GM12878 (cell line): ENCODE results near the gene LIN7A. TPM values are rescaled to one million over a fixed set of nuclear protein-coding genes. Genes with fewer than 3 reads are reported as not detected.

Experiments used
- ATAC-seq: fragments of 200-7000 bp; cut with Tn5 transposase; 3 replicates; pipeline ENCODE4 v1.9.1; 2020; ENCODE audit warnings: mild to moderate bottlenecking, moderate library complexity
- BruUV-seq: library from RNA; stranded (reverse); fragments of 400-500 nt; replicated peaks from 2 replicates; lab custom pipeline; 2021; lab: Mats Ljungman, UMichigan
- CTCF ChIA-PET: fragments of 300-600 bp; sonication (Branson Sonifier 250); formaldehyde crosslinking; extraction: SDS; loops from one replicate; lab custom pipeline; 2021; ENCODE audit warnings: inconsistent platforms; lab: Yijun Ruan, JAX
- POLR2A ChIA-PET: fragments of 350-600 bp; formaldehyde crosslinking; extraction: SDS; loops from one replicate; lab custom pipeline; 2021; ENCODE audit warnings: inconsistent platforms; lab: Charles Lee
- RAD21 ChIA-PET: fragments of 300-600 bp; sonication (Branson Sonifier 250); formaldehyde crosslinking; loops from one replicate; lab custom pipeline; 2023; ENCODE audit warnings: antibody characterized with exemption; ENCODE audit not compliant: unreplicated experiment; lab: Charles Lee
- SMC1A ChIA-PET: fragments of 300-600 bp; sonication (Branson Sonifier 250); formaldehyde crosslinking; loops from one replicate; lab custom pipeline; 2023; ENCODE audit not compliant: unreplicated experiment, uncharacterized antibody; lab: Charles Lee
- DNase-seq: peaks from one replicate; pipeline ENCODE4 v3.0.0-alpha.2; 2011; ENCODE audit warnings: low read depth, low spot score
- FAIRE-seq: peaks from 3 replicates; lab custom pipeline; 2011; peaks lifted over from hg19 to GRCh38; lab: Jason Lieb, UNC
- H2AFZ ChIP-seq: 2 replicates; pipeline ENCODE4 v1.6.0; 2011; ENCODE audit warnings: low read depth, low read length, control low read depth; ENCODE audit not compliant: control insufficient read depth
- H3K27ac ChIP-seq: 2 replicates; pipeline ENCODE4 v1.5.1; 2011; ENCODE audit warnings: control low read depth; ENCODE audit not compliant: control insufficient read depth, insufficient read depth
- H3K27me3 ChIP-seq, 2 experiments: replicated peaks in 1 of 2; 2 replicates each; pipeline versions ENCODE4 v1.6.0 to v1.6.1; 2011; ENCODE audit warnings: low read length in 1 of 2; ENCODE audit not compliant: control insufficient read depth in 2 of 2, insufficient read depth in 2 of 2
- H3K36me3 ChIP-seq, 2 experiments: 2 replicates each; pipeline ENCODE4 v1.5.1; 2011; ENCODE audit warnings: low read length in 1 of 2; ENCODE audit not compliant: control insufficient read depth in 2 of 2, insufficient read depth in 2 of 2
- H3K4me1 ChIP-seq: 2 replicates; pipeline ENCODE4 v1.6.1; 2011; ENCODE audit warnings: mild to moderate bottlenecking, low read length, moderate library complexity, mixed read lengths; ENCODE audit not compliant: control insufficient read depth, insufficient read depth
- H3K4me2 ChIP-seq: 2 replicates; pipeline ENCODE4 v1.6.0; 2011; ENCODE audit warnings: control low read depth; ENCODE audit not compliant: control insufficient read depth, insufficient read depth
- H3K4me3 ChIP-seq: fragments of 200-600 bp; sonication (generic); 2 replicates; pipeline ENCODE4 v1.5.1; 2016
- H3K79me2 ChIP-seq: 2 replicates; pipeline ENCODE4 v1.6.0; 2011; ENCODE audit warnings: low read length; ENCODE audit not compliant: control insufficient read depth, insufficient read depth
- H3K9ac ChIP-seq: 2 replicates; pipeline ENCODE4 v1.8.0; 2011; ENCODE audit warnings: low read length, control low read depth, mixed read lengths; ENCODE audit not compliant: control insufficient read depth, insufficient read depth
- H3K9me3 ChIP-seq: replicated peaks from 3 replicates; pipeline ENCODE4 v1.5.1; 2011; ENCODE audit warnings: mild to moderate bottlenecking, low read length; ENCODE audit not compliant: control insufficient read depth, insufficient read depth
- H4K20me1 ChIP-seq: 2 replicates; pipeline ENCODE4 v1.6.0; 2011; ENCODE audit not compliant: control insufficient read depth, insufficient read depth
- CBX5 ChIP-seq: sonication (generic); IDR thresholded peaks from 2 replicates; pipeline ENCODE4 v1.6.1; 2016; ENCODE audit warnings: low read depth, moderate library complexity, mild to moderate bottlenecking, inconsistent platforms
- CREM ChIP-seq: IDR thresholded peaks from 2 replicates; pipeline ENCODE4 v1.6.1; 2014; ENCODE audit warnings: antibody characterized with exemption, low read depth
- EED ChIP-seq: sonication (generic); IDR thresholded peaks from 2 replicates; pipeline ENCODE4 v1.6.1; 2016; ENCODE audit warnings: antibody characterized with exemption, low read depth
- HDAC2 ChIP-seq: fragments of 200-600 bp; sonication (generic); IDR thresholded peaks from 2 replicates; pipeline ENCODE4 v1.6.1; 2017
- NFIC ChIP-seq: IDR thresholded peaks from 2 replicates; pipeline ENCODE4 v1.6.1; 2012; ENCODE audit warnings: low read depth, mild to moderate bottlenecking, inconsistent platforms, low read length, moderate library complexity
- NR2C2 ChIP-seq: IDR thresholded peaks from 2 replicates; pipeline ENCODE4 v1.6.1; 2011; ENCODE audit warnings: borderline replicate concordance, low read depth; ENCODE audit not compliant: control insufficient read depth, insufficient read length
- SUZ12 ChIP-seq: fragments of 200-600 bp; sonication (generic); IDR thresholded peaks from one replicate; pipeline ENCODE4 v1.6.1; 2018; ENCODE audit warnings: antibody characterized with exemption, mild to moderate bottlenecking; ENCODE audit not compliant: unreplicated experiment
- TCF12 ChIP-seq: IDR thresholded peaks from 2 replicates; pipeline ENCODE4 v1.6.1; 2011; ENCODE audit warnings: low read depth, mild to moderate bottlenecking, low read length
- TCF3 ChIP-seq: IDR thresholded peaks from 2 replicates; pipeline ENCODE4 v1.6.1; 2012; ENCODE audit warnings: low read depth, mild to moderate bottlenecking, low read length, borderline replicate concordance; ENCODE audit not compliant: insufficient read depth
- WGBS: methylation state at CpG from one replicate; pipeline ENCODE4 v1.1.6; 2016; ENCODE audit warnings: low lambda C conversion rate; ENCODE audit not compliant: insufficient replicate concordance, insufficient coverage; ENCODE audit errors: missing lambda C conversion rate; 5-methylcytosine and 5-hydroxymethylcytosine counted together
- in situ Hi-C: fragments of 300-500 bp; cut with MboI; formaldehyde crosslinking; loops from 9 replicates; pipeline ENCODE4 v1.14.3; 2018; ENCODE audit warnings: mixed read lengths
- intact Hi-C: fragments of 100-400 bp; cut with micrococcal nuclease; formaldehyde crosslinking; loops from one replicate; pipeline ENCODE4 v1.14.2; 2022; ENCODE audit not compliant: unreplicated experiment
- polyA plus RNA-seq, 11 experiments: library from polyadenylated mRNA; depleted of rRNA in 4 of 11; unstranded in 6 of 11; stranded (reverse) in 5 of 11; fragments of >200 nt; fragmentation: Nextera tagmentation in 4 of 11; fragmentation: Illumina TruSeq in 1 of 11; extraction: Ambion mirVana in 4 of 11; extraction: Trizol in 1 of 11; gene quantifications; 1 replicate in 1 of 11; 2 replicates in 10 of 11; pipeline versions ENCODE4 v1.2.1 to v1.2.3, GENCODE V29; 2011 to 2016; ENCODE audit warnings: inconsistent platforms in 2 of 11, missing spikeins in 2 of 11, low read depth in 1 of 11
- total RNA-seq, 4 experiments: library from RNA; depleted of rRNA in 3 of 4; stranded (reverse); fragments of >200 nt in 3 of 4; fragmentation: Illumina TruSeq in 1 of 4; extraction: Trizol in 1 of 4; gene quantifications; 2 replicates each; pipeline versions ENCODE4 v1.2.1 to v1.2.3, GENCODE V29; 2013 to 2021
- TF ChIP-seq, protein P1 (sequence below): fragments of 450-650 bp; IDR thresholded peaks from 2 replicates; pipeline ENCODE4 v1.6.1; 2017; ENCODE audit warnings: mild to moderate bottlenecking, low read depth, inconsistent platforms; ENCODE audit not compliant: poor library complexity, severe bottlenecking
- TF ChIP-seq, protein P2 (sequence below): fragments of 150-350 bp; IDR thresholded peaks from 2 replicates; pipeline ENCODE4 v1.6.1; 2014; ENCODE audit warnings: mild to moderate bottlenecking, low read depth, low read length

The LIN7A gene
- total and polyA plus RNA-seq, 10 of the 15 experiments (the other 5 are each of a cell fraction or from before 2014, with no cell fraction given) = 0.04 to 0.93 (median 0.35) TPM; not detected in 1

DNA sequence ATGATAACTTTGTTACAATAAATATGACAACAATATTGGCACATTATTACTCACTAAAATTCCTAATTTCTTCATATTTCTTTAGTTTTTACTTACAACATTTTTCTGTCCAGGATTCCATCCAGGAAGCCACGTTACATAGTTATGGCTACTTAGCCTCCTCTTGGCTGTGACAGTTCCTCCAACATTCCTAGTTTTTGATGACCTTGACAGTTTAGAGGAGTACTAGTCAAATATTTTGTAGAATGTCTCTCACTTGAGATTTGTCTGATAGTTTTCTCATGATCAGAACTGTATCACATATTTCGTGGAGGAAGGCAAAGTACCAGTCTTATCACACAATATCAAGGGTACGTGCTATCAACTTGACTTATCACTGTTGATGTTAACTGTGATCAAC, 29.8 kb upstream of the LIN7A start (continued):
- TF ChIP-seq, protein P1, sequence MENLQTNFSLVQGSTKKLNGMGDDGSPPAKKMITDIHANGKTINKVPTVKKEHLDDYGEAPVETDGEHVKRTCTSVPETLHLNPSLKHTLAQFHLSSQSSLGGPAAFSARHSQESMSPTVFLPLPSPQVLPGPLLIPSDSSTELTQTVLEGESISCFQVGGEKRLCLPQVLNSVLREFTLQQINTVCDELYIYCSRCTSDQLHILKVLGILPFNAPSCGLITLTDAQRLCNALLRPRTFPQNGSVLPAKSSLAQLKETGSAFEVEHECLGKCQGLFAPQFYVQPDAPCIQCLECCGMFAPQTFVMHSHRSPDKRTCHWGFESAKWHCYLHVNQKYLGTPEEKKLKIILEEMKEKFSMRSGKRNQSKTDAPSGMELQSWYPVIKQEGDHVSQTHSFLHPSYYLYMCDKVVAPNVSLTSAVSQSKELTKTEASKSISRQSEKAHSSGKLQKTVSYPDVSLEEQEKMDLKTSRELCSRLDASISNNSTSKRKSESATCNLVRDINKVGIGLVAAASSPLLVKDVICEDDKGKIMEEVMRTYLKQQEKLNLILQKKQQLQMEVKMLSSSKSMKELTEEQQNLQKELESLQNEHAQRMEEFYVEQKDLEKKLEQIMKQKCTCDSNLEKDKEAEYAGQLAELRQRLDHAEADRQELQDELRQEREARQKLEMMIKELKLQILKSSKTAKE = no peak
- TF ChIP-seq EED = no peak
- TF ChIP-seq, all 136 proteins: peak for 0

DNA sequence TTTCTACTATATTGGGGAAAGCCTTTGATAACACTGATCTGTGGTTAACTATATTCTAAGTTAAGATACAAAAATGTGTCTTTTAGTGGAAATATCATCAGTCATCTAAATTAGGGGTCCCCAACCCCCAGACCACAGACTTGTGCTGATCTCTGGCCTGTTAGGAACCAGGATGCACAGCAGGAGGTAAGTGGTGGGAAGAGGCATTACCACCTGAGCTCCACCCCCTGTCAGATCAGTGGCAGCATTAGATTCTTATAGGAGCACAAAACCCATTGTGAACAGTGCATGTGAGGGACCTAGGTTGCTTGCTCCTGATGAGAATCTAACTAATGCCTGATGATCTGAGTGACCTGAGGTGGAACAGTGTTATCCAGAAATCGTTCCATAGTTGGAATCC, 28.3 kb upstream of the LIN7A start:
- BruUV-seq = no TSS peak
- intact Hi-C loops (no loop called here), in situ Hi-C loops (no loop called here)
- Histone ChIP-seq H3K36me3 (no peaks in the 10 kb centered on the region), H3K79me2 (no peaks in the 10 kb centered on the region), H3K27me3 (0 out of 4 replicates have a peak, but pooled peaks cover 0 to 3% of the 10 kb centered on the region in 2 experiments), H4K20me1 (no peaks in the 10 kb centered on the region), H3K27ac (no peak overlapping the region), H2AFZ (no peak overlapping the region), H3K9ac (no peak overlapping the region), H3K9me3 (no peaks in the 10 kb centered on the region), H3K4me2 (no peak overlapping the region), H3K4me3 (no peak overlapping the region), H3K4me1 (no peaks in the 10 kb centered on the region)
- SMC1A ChIA-PET = no interaction called here
- TF ChIP-seq NR2C2 (no peak), CREM (no peak), CBX5 (no peak), SUZ12 (no peak), TCF3 (no peak), NFIC (no peak), HDAC2 (no peak), TCF12 (no peak)
- TF ChIP-seq, protein P2, sequence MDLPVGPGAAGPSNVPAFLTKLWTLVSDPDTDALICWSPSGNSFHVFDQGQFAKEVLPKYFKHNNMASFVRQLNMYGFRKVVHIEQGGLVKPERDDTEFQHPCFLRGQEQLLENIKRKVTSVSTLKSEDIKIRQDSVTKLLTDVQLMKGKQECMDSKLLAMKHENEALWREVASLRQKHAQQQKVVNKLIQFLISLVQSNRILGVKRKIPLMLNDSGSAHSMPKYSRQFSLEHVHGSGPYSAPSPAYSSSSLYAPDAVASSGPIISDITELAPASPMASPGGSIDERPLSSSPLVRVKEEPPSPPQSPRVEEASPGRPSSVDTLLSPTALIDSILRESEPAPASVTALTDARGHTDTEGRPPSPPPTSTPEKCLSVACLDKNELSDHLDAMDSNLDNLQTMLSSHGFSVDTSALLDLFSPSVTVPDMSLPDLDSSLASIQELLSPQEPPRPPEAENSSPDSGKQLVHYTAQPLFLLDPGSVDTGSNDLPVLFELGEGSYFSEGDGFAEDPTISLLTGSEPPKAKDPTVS = no peak
- CTCF ChIA-PET = no interaction called here
- FAIRE-seq = no peak
- 0% methylated on average over 1 of the region's 1 CpG for WGBS
- no peak for DNase-seq
- ATAC-seq = no peak
- POLR2A ChIA-PET = no interaction called here
- RAD21 ChIA-PET = no interaction called here
